Fibroblast of lung (primary cell): Measurements from ENCODE around the gene MEDAG. TPM values are rescaled to one million over a fixed set of nuclear protein-coding genes. Genes with fewer than 3 reads are reported as not detected.

ENCODE experiments used
- DNase-seq, 2 donors: peaks; one replicate each; pipeline versions ENCODE4 v3.0.0 to v3.0.0-alpha.2; 2010; ENCODE audit warnings: low read depth in 2 of 2
- H2AFZ ChIP-seq: 2 replicates; pipeline ENCODE4 v1.5.1; 2012; ENCODE audit warnings: low read length, control low read depth, inconsistent platforms
- H3K27ac ChIP-seq: 2 replicates; pipeline ENCODE4 v1.5.1; 2011; ENCODE audit warnings: low read length, control low read depth; ENCODE audit not compliant: insufficient read depth
- H3K27me3 ChIP-seq: 2 replicates; pipeline ENCODE4 v1.5.1; 2011; ENCODE audit warnings: mild to moderate bottlenecking, low read length; ENCODE audit not compliant: control insufficient read depth, insufficient read depth
- H3K36me3 ChIP-seq: 2 replicates; pipeline ENCODE4 v1.5.1; 2011; ENCODE audit warnings: low read length; ENCODE audit not compliant: control insufficient read depth, insufficient read depth
- H3K4me1 ChIP-seq: 2 replicates; pipeline ENCODE4 v1.5.1; 2011; ENCODE audit warnings: low read length; ENCODE audit not compliant: control insufficient read depth, insufficient read depth; ENCODE audit errors: extremely low read depth
- H3K4me2 ChIP-seq: 2 replicates; pipeline ENCODE4 v1.5.1; 2011; ENCODE audit warnings: low read length, control low read depth; ENCODE audit not compliant: insufficient read depth; ENCODE audit errors: extremely low read depth
- H3K4me3 ChIP-seq, 4 experiments: fragments of 200-600 bp in 1 of 4; sonication (generic) in 1 of 4; replicated peaks in 1 of 4; 2 replicates each; pipeline ENCODE4 v1.5.1; 2011 to 2016; ENCODE audit warnings: low read length in 4 of 4, low read depth in 3 of 4, mild to moderate bottlenecking in 3 of 4, control low read depth in 2 of 4, inconsistent platforms in 1 of 4, mixed read lengths in 1 of 4; ENCODE audit not compliant: insufficient read depth in 1 of 4; ENCODE audit errors: control extremely low read depth in 1 of 4
- H3K79me2 ChIP-seq: 2 replicates; pipeline ENCODE4 v1.5.1; 2012; ENCODE audit warnings: mild to moderate bottlenecking, low read length, inconsistent platforms; ENCODE audit not compliant: control insufficient read depth, insufficient read depth
- H3K9ac ChIP-seq: 2 replicates; pipeline ENCODE4 v1.5.1; 2011; ENCODE audit warnings: mild to moderate bottlenecking, low read length, control low read depth; ENCODE audit not compliant: insufficient read depth
- H3K9me3 ChIP-seq: 2 replicates; pipeline ENCODE4 v1.5.1; 2012; ENCODE audit warnings: low read depth, low read length; ENCODE audit not compliant: control insufficient read depth, insufficient read depth
- H4K20me1 ChIP-seq: 2 replicates; pipeline ENCODE4 v1.5.1; 2011; ENCODE audit warnings: low read length; ENCODE audit not compliant: control insufficient read depth, insufficient read depth; ENCODE audit errors: extremely low read depth
- CTCF ChIP-seq, 2 donors: IDR thresholded peaks in 1 of 2; conservative IDR thresholded peaks in 1 of 2; 1 replicate in 1 of 2; 2 replicates in 1 of 2; pipeline ENCODE4 v1.5.1; 2011 to 2012; ENCODE audit warnings: low read length in 2 of 2, control low read depth in 1 of 2, inconsistent platforms in 1 of 2, low read depth in 1 of 2, mild to moderate bottlenecking in 1 of 2
- EZH2 ChIP-seq: IDR thresholded peaks from 2 replicates; pipeline ENCODE4 v1.5.1; 2012; ENCODE audit warnings: low read length, control low read depth, mild to moderate bottlenecking; ENCODE audit errors: missing control alignments
- polyA plus RNA-seq, 2 donors: library from polyadenylated mRNA; depleted of rRNA in 1 of 2; stranded (reverse) in 1 of 2; unstranded in 1 of 2; fragments of >200 nt; gene quantifications; 2 replicates each; pipeline ENCODE4 v1.2.1, GENCODE V29; 2011 to 2012; ENCODE audit warnings: missing spikeins in 1 of 2
- total RNA-seq: library from RNA; depleted of rRNA; stranded (reverse); fragments of >200 nt; gene quantifications from 2 replicates; pipeline ENCODE4 v1.2.1, GENCODE V29; 2014

MEDAG gene
- total and polyA plus RNA-seq, 2 donors (not counting 1 experiment from before 2014, with no cell fraction given): 11.2 to 99.8 TPM

- H4K20me1 ChIP-seq: no peaks in the 10 kb centered on the region
- peaks cover 3% of the 10 kb centered on the region for H3K27me3 ChIP-seq
- TF ChIP-seq EZH2 (no peak), CTCF (conservative IDR thresholded peaks at IDR 0.05 in 1 of 2, IDR thresholded peaks at IDR 0.05 in 1 of 2; ENCODE audit: low read depth in 1 of 2, low read length in 2 of 2) (no peak)
- no peak overlapping the region for H2AFZ ChIP-seq
- H3K9me3 ChIP-seq: no peaks in the 10 kb centered on the region
- H3K4me1 ChIP-seq: no peaks in the 10 kb centered on the region
- no peaks in the 10 kb centered on the region for H3K79me2 ChIP-seq
- no peaks in the 10 kb centered on the region for H3K36me3 ChIP-seq
- H3K4me3 ChIP-seq: no peak overlapping the region
- H3K9ac ChIP-seq: no peak overlapping the region
- no peak overlapping the region for H3K4me2 ChIP-seq
- no peak overlapping the region for H3K27ac ChIP-seq
- DNase-seq: peak in 1 of 2 donors; percentile 18
Observed at GRCh38 chr13:30927595-30927994, 21.5 kb downstream of the MEDAG start.

- H3K4me1 ChIP-seq: no peaks in the 10 kb centered on the region
- peaks cover 6% of the 10 kb centered on the region for H3K27me3 ChIP-seq
- no peak overlapping the region for H3K4me3 ChIP-seq
- TF ChIP-seq EZH2 (no peak), CTCF (conservative IDR thresholded peaks at IDR 0.05 in 1 of 2, IDR thresholded peaks at IDR 0.05 in 1 of 2; ENCODE audit: low read depth in 1 of 2, low read length in 2 of 2) (no peak)
- no peak overlapping the region for H3K27ac ChIP-seq
- H3K9ac ChIP-seq: no peak overlapping the region
- no peaks in the 10 kb centered on the region for H4K20me1 ChIP-seq
- H2AFZ ChIP-seq: no peak overlapping the region
- no peaks in the 10 kb centered on the region for H3K36me3 ChIP-seq
- no peak for DNase-seq
- no peaks in the 10 kb centered on the region for H3K9me3 ChIP-seq
- no peak overlapping the region for H3K4me2 ChIP-seq
- H3K79me2 ChIP-seq: no peaks in the 10 kb centered on the region
Observed at GRCh38 chr13:30928978-30929377, 22.9 kb downstream of the MEDAG start.

- DNase-seq: peak; percentile 30 to 44
- H3K9me3 ChIP-seq: no peaks in the 10 kb centered on the region
- TF ChIP-seq EZH2 (no peak), CTCF (conservative IDR thresholded peaks at IDR 0.05 in 1 of 2, IDR thresholded peaks at IDR 0.05 in 1 of 2; ENCODE audit: low read depth in 1 of 2, low read length in 2 of 2) (no peak)
- H3K79me2 ChIP-seq: no peaks in the 10 kb centered on the region
- no peak within 1 kb of the TSS for H3K27ac ChIP-seq
- H3K27me3 ChIP-seq: peaks cover 14% of the 10 kb centered on the region
- H3K4me1 ChIP-seq: no peaks in the 10 kb centered on the region
- no peak within 1 kb of the TSS for H3K9ac ChIP-seq
- H3K4me2 ChIP-seq: peak within 1 kb of the TSS; percentile 54
- no peaks in the 10 kb centered on the region for H4K20me1 ChIP-seq
- H3K36me3 ChIP-seq: no peaks in the 10 kb centered on the region
- H3K4me3 ChIP-seq: peak within 1 kb of the TSS in 1 of 4 experiments; percentile 26
- no peak within 1 kb of the TSS for H2AFZ ChIP-seq
Observed at GRCh38 chr13:30932481-30933353, 26.6 kb downstream of the MEDAG start, which contains the start of gene TEX26. TEX26 (plus strand) TSS chr13:30932656; CDS start chr13:30932716, 60 bp downstream.
